BLaER1 treated with 17β-estradiol and CSF1 and Interleukin-3, amounts not matched to agents 10 nM and 100 nM (cell line): ENCODE measurements around the gene KCTD2.

Experiments
- H3K27ac ChIP-seq, 11 experiments: shearing (Covaris generic); formaldehyde crosslinking; 2 replicates each; pipeline ENCODE4 v1.8.1; 2022
- H3K27me3 ChIP-seq, 11 experiments: shearing (Covaris generic); formaldehyde crosslinking; 2 replicates each; pipeline ENCODE4 v1.8.1; 2022
- H3K36me3 ChIP-seq, 11 experiments: shearing (Covaris generic); formaldehyde crosslinking; 2 replicates each; pipeline ENCODE4 v1.8.1; 2022
- H3K4me1 ChIP-seq, 10 experiments: shearing (Covaris generic); formaldehyde crosslinking; 2 replicates each; pipeline ENCODE4 v1.8.1; 2022
- H3K4me2 ChIP-seq, 11 experiments: shearing (Covaris generic); formaldehyde crosslinking; 2 replicates each; pipeline ENCODE4 v1.8.1; 2022
- H3K4me3 ChIP-seq, 10 experiments: shearing (Covaris generic); formaldehyde crosslinking; 2 replicates each; pipeline ENCODE4 v1.8.1; 2022
- H3K9ac ChIP-seq, 11 experiments: shearing (Covaris generic); formaldehyde crosslinking; 2 replicates each; pipeline ENCODE4 v1.8.1; 2022
- H3K9me3 ChIP-seq, 11 experiments: shearing (Covaris generic); formaldehyde crosslinking; replicated peaks in 1 of 11; 2 replicates each; pipeline ENCODE4 v1.8.1; 2022
- H4K20me1 ChIP-seq, 11 experiments: shearing (Covaris generic); formaldehyde crosslinking; 2 replicates each; pipeline ENCODE4 v1.8.1; 2022
- Cebpa-rat ChIP-seq, 11 experiments: shearing (Covaris generic); IDR thresholded peaks; 2 replicates each; pipeline ENCODE4 v1.8.1; 2022

Gene KCTD2, protein sequence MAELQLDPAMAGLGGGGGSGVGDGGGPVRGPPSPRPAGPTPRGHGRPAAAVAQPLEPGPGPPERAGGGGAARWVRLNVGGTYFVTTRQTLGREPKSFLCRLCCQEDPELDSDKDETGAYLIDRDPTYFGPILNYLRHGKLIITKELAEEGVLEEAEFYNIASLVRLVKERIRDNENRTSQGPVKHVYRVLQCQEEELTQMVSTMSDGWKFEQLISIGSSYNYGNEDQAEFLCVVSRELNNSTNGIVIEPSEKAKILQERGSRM

DNA sequence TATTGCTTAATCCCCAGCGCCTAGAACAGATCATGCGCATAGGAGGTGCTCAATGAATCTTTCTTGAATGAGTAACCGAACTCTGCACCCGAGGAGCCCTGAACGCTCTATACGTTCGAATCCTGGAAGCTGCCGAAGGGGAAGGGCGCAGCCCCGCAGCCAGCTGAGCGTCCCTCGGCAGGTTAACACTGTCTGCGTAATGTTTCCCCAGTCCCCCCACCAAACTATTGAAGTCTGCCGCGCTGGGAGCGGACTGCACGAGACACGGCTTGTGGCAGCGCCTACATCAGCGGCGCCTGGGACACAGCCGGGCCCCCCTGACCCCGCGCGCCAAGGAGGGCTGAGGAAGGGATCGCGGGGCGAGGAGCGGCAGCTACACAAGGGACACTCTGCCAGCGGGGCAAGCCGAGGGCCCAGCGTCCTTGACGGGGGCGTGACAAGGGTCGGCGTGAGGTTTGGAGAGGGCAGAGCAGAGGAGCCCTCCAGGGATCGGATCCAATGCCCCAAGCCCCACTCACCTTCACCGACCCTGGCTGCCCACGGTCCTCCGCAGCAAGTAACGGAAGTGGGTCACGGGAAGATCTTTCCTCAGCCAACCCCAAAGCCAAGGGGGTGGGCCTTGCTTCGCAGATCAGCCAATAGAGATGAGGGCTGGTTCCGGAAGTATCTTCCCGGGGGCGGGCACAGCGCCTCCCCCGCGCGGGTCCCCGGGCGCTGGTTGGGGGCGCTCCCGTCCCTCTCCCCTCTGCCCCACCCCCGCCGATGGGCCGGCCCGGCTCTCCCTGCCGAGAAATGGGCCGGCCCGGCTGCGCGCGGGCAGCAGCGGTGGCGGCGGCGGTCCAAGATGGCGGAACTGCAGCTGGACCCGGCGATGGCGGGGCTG is at the start of gene KCTD2, which contains the start of gene ATP5PD:
Gene KCTD2, plus strand, starts transcription at position 819 of the 883 bp plus-strand sequence. Its CDS starts 26 bp downstream, at position 845.
Gene ATP5PD, minus strand, starts transcription at position 563 of the 883 bp plus-strand sequence. CDS start 4,319 bp downstream, outside the sequence.
- Histone ChIP-seq H3K4me3 (peak within 1 kb of the TSS; percentile 84 to 99 (median 92)), H3K27ac (peak within 1 kb of the TSS; percentile 72 to 89 (median 84)), H4K20me1 (peaks cover 0 to 16% (median 7%) of the 10 kb centered on the region in 11 experiments; a peak in 12 of 22 replicates), H3K4me1 (peaks cover 18 to 38% (median 28%) of the 10 kb centered on the region in 10 experiments), H3K27me3 (no peaks in the 10 kb centered on the region), H3K9ac (peak within 1 kb of the TSS; percentile 83 to 94 (median 91)), H3K36me3 (peaks cover 26 to 41% (median 33%) of the 10 kb centered on the region in 11 experiments), H3K9me3 (no peaks in the 10 kb centered on the region), H3K4me2 (peak within 1 kb of the TSS; percentile 90 to 99 (median 96))
- TF ChIP-seq Cebpa-rat (IDR thresholded peaks at IDR 0.05): peak in 1 of 11 experiments; percentile 27; a peak in 1 of 22 replicates

DNA sequence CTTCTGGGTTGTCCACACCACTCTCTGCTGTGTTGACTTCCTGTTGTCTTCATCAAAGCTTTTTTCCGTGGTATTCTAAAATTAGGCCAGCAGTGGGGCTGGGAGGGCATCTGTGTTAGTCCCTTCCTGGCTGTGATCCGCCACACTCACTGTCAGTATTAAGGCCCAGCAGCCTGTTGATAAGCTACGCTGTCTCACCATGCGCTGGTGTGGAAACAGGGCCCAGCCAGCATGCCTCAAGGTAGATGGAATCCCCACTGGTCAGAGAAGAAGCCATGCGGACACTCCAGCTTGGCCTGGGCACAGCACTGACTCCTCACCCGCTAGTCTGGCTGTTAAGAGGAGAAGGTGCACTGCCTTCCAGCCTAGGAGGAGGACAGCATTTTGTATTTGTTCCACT is 48.2 kb upstream of the KCTD2 start:
- TF ChIP-seq Cebpa-rat (IDR thresholded peaks at IDR 0.05): no peak
- H3K4me3 ChIP-seq: no peak overlapping the region
- peaks cover 15 to 31% (median 19%) of the 10 kb centered on the region in 10 experiments for H3K4me1 ChIP-seq
- peaks cover 0 to 4% (median 0%) of the 10 kb centered on the region in 11 experiments; a peak in 2 of 22 replicates for H4K20me1 ChIP-seq
- peak overlapping the region; percentile 67 to 84 (median 74) for H3K4me2 ChIP-seq
- H3K27me3 ChIP-seq: no peaks in the 10 kb centered on the region
- H3K27ac ChIP-seq: peak overlapping the region in 10 of 11 experiments; percentile 16 to 54 (median 30); a peak in 9 of 22 replicates
- H3K9me3 ChIP-seq: no peaks in the 10 kb centered on the region
- H3K9ac ChIP-seq: peak overlapping the region in 10 of 11 experiments; percentile 8 to 56 (median 43); a peak in 13 of 22 replicates
- peaks cover 0 to 28% (median 12%) of the 10 kb centered on the region in 11 experiments; a peak in 12 of 22 replicates for H3K36me3 ChIP-seq

DNA sequence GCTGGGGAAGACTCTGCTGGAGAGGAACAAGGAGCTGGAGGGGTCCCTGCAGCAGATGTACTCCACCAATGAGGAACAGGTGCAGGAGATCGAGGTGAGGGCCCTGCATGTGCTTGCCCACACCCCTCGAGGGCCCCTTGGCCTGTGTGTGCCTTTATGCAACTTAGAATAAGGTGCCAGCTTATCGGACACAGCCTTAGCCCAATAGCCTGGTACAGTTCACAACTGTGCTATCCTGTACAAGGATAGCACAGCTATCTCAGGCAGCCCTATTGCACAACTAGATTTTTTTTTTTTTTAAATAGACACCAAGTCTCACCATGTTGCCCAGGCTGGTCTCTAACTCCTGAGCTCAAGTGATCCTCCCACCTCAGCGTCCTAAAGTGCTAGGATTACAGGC is 47.5 kb upstream of the KCTD2 start:
- no peaks in the 10 kb centered on the region for H3K27me3 ChIP-seq
- no peak overlapping the region for H3K4me3 ChIP-seq
- TF ChIP-seq Cebpa-rat (IDR thresholded peaks at IDR 0.05): peak in 1 of 11 experiments; percentile 11; a peak in 1 of 22 replicates

DNA sequence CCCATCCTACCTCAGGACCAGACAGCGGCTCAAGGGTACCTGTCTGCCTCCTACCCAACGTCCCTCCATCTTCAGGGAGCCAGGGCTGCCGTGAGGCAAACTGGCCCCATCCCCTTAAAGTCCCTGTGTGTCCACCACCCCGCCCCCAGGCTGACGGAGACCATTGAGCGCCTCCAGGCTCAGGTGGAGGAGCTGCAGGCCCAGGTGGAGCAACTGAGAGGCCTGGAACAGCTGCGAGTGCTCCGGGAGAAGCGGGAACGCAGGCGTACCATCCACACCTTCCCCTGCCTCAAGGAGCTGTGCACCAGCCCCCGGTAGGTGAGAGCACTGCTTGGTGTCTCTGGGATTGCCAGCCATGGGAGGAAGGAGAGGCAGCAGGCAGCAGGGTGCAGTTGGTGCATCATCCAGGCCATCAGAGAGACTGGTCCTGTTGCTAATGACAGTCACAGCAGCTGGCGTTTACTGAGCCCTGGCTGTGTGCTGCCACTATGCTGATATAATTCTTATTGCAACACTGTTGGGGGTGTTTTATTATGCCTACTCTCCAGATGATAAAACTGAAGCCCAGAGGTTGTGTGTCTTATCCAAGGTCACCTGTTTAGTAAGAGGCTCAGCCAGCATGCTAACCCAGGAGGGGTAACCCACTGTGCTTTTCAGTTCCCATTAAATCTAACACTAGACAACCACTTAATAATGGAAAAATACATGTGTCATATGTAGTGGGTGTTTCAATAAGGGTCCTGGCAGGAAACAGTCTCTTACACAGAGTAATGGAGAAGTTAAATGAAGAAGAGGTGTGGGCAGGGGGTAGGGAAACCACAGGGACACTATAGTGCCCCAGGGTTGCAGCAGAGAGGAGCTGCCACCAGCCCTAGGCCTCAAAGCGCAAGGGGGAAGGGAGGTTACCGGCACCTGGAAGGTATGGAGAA is 44.8 kb upstream of the KCTD2 start:
- Histone ChIP-seq H3K9ac (no peak overlapping the region), H4K20me1 (peaks cover 0 to 3% (median 0%) of the 10 kb centered on the region in 11 experiments; a peak in 1 of 22 replicates), H3K36me3 (peaks cover 0 to 32% (median 12%) of the 10 kb centered on the region in 11 experiments; a peak in 12 of 22 replicates), H3K27me3 (no peaks in the 10 kb centered on the region), H3K4me3 (no peak overlapping the region), H3K9me3 (no peaks in the 10 kb centered on the region), H3K27ac (no peak overlapping the region), H3K4me1 (peaks cover 15 to 26% (median 19%) of the 10 kb centered on the region in 10 experiments), H3K4me2 (no peak overlapping the region; a peak in 1 of 22 replicates)
- no peak for TF ChIP-seq Cebpa-rat (IDR thresholded peaks at IDR 0.05)

More for the DNA sequence above, 47.5 kb upstream of the KCTD2 start:
- Histone ChIP-seq H4K20me1 (peaks cover 0 to 3% (median 0%) of the 10 kb centered on the region in 11 experiments; a peak in 1 of 22 replicates), H3K27ac (no peak overlapping the region), H3K4me1 (peaks cover 15 to 27% (median 19%) of the 10 kb centered on the region in 10 experiments), H3K9ac (no peak overlapping the region), H3K9me3 (no peaks in the 10 kb centered on the region), H3K36me3 (peaks cover 0 to 32% (median 12%) of the 10 kb centered on the region in 11 experiments; a peak in 12 of 22 replicates), H3K4me2 (peak overlapping the region in 10 of 11 experiments; percentile 67 to 84 (median 74); a peak in 18 of 22 replicates)

DNA sequence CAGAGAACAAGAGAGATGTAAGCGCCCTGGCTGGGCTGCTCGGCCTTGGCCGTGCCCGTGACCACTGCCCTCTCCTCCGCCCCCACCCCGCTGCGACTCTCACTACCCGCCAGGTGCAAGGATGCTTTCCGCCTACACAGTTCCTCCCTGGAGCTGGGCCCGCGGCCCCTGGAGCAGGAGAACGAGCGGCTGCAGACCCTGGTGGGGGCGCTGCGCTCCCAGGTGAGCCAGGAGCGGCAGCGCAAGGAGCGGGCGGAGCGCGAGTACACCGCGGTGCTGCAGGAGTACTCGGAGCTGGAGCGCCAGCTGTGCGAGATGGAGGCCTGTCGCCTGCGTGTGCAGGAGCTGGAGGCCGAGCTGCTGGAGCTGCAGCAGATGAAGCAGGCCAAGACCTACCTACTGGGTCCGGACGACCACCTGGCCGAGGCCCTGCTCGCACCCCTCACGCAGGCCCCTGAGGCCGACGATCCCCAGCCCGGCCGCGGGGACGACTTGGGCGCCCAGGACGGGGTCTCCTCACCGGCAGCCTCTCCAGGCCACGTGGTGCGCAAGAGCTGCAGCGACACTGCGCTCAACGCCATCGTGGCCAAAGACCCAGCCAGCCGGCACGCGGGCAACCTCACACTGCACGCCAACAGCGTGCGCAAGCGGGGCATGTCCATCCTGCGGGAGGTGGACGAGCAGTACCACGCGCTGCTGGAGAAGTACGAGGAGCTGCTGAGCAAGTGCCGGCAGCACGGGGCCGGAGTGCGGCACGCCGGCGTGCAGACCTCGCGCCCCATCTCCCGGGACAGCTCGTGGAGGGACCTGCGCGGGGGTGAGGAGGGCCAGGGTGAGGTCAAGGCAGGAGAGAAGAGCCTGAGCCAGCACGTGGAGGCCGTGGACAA is 43.7 kb upstream of the KCTD2 start:
- Histone ChIP-seq H3K27ac (no peak overlapping the region), H4K20me1 (peaks cover 0 to 3% (median 0%) of the 10 kb centered on the region in 11 experiments; a peak in 1 of 22 replicates), H3K9me3 (no peaks in the 10 kb centered on the region), H3K9ac (no peak overlapping the region), H3K4me3 (no peak overlapping the region), H3K4me1 (peaks cover 12 to 23% (median 15%) of the 10 kb centered on the region in 10 experiments), H3K4me2 (no peak overlapping the region), H3K27me3 (no peaks in the 10 kb centered on the region), H3K36me3 (peaks cover 0 to 32% (median 12%) of the 10 kb centered on the region in 11 experiments; a peak in 12 of 22 replicates)
- TF ChIP-seq Cebpa-rat (IDR thresholded peaks at IDR 0.05): no peak

DNA sequence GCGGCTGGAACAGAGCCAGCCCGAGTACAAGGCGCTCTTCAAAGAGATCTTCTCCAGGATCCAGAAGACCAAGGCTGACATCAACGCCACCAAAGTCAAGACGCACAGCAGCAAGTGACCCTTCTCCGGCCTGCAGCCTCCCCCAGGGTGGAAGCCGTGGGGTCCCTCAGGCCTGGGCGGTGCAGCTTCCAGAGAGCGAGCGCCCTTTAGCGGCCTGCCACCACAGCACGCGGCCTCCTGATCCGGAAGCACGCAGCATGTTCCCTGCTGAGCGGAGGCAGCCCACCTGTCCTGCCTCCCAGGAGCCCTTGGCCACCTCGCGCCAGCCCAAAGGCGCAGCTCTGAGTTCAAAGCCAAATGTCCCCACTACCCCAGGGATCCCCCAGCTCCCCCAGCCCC is 43.1 kb upstream of the KCTD2 start:
- Histone ChIP-seq H3K27ac (no peak overlapping the region), H3K36me3 (peaks cover 0 to 32% (median 12%) of the 10 kb centered on the region in 11 experiments; a peak in 12 of 22 replicates), H3K9me3 (no peaks in the 10 kb centered on the region), H3K4me2 (no peak overlapping the region), H3K4me1 (peaks cover 5 to 16% (median 8%) of the 10 kb centered on the region in 10 experiments), H4K20me1 (peaks cover 0 to 3% (median 0%) of the 10 kb centered on the region in 11 experiments; a peak in 1 of 22 replicates), H3K4me3 (no peak overlapping the region), H3K27me3 (no peaks in the 10 kb centered on the region), H3K9ac (no peak overlapping the region)
- TF ChIP-seq Cebpa-rat (IDR thresholded peaks at IDR 0.05): no peak

DNA sequence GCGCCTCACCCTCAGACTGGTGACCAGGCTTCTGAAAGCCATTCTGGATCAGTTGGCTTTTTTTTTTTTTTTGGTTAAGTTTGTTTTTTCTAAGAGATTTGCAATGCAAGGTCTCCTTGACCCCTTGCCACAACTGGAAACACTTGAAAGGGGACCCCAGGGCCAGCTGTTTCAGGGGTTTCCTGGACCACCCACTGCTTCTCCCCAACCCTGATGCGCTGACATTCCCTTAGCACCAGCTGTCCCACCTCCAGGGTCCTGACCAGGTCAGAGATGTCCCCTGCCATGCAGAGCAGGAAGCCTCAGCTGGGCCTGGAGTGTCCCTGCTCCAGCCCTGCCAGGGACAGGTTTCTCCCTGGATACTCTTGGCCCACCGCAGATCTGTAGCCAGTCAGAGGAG is 42.7 kb upstream of the KCTD2 start:
- TF ChIP-seq Cebpa-rat (IDR thresholded peaks at IDR 0.05): no peak
- Histone ChIP-seq H3K4me1 (peaks cover under 1 to 12% (median 4%) of the 10 kb centered on the region in 10 experiments; a peak in 18 of 20 replicates), H3K27ac (no peak overlapping the region), H3K4me3 (no peak overlapping the region), H4K20me1 (peaks cover 0 to 3% (median 0%) of the 10 kb centered on the region in 11 experiments; a peak in 1 of 22 replicates), H3K27me3 (no peaks in the 10 kb centered on the region), H3K9ac (no peak overlapping the region), H3K36me3 (peaks cover 0 to 32% (median 12%) of the 10 kb centered on the region in 11 experiments; a peak in 12 of 22 replicates), H3K4me2 (no peak overlapping the region), H3K9me3 (no peaks in the 10 kb centered on the region)
